H9 (cell line): ENCODE measurements around the gene HPD. TPM values are rescaled to one million over a fixed set of nuclear protein-coding genes. Genes with fewer than 3 reads are reported as not detected.

ENCODE experiments used
- DNase-seq: peaks from one replicate; pipeline ENCODE4 v3.0.0-alpha.2; 2017
- H2AFZ ChIP-seq: one replicate; pipeline ENCODE4 v1.6.1; 2013; ENCODE audit warnings: mild to moderate bottlenecking, low read length, control low read depth, moderate library complexity
- H2AK5ac ChIP-seq: 2 replicates; pipeline ENCODE4 v1.6.1; 2013; ENCODE audit warnings: low read length, control low read depth, mixed read lengths; ENCODE audit not compliant: insufficient read length
- H2BK120ac ChIP-seq: one replicate; pipeline ENCODE4 v1.6.1; 2013; ENCODE audit warnings: low read depth, mild to moderate bottlenecking, low read length, control low read depth, inconsistent platforms; ENCODE audit not compliant: poor library complexity, severe bottlenecking
- H2BK12ac ChIP-seq: 2 replicates; pipeline ENCODE4 v1.6.1; 2013; ENCODE audit warnings: low read length, control low read depth, mixed read lengths, low read depth; ENCODE audit not compliant: insufficient read length
- H2BK15ac ChIP-seq: 2 replicates; pipeline ENCODE4 v1.6.1; 2013; ENCODE audit warnings: low read depth, low read length, control low read depth
- H2BK20ac ChIP-seq: one replicate; pipeline ENCODE4 v1.6.1; 2013; ENCODE audit warnings: low read depth, mild to moderate bottlenecking, low read length, control low read depth, inconsistent platforms; ENCODE audit not compliant: poor library complexity, severe bottlenecking
- H2BK5ac ChIP-seq: 2 replicates; pipeline ENCODE4 v1.6.1; 2013; ENCODE audit warnings: low read length, control low read depth, mixed read lengths; ENCODE audit not compliant: insufficient read length
- H3K14ac ChIP-seq: 2 replicates; pipeline ENCODE4 v1.6.1; 2013; ENCODE audit warnings: low read length, control low read depth; ENCODE audit not compliant: insufficient read depth
- H3K18ac ChIP-seq: 2 replicates; pipeline ENCODE4 v1.6.1; 2013; ENCODE audit warnings: low read depth, mild to moderate bottlenecking, mixed read lengths, low read length, control low read depth; ENCODE audit not compliant: insufficient read length
- H3K23ac ChIP-seq: 2 replicates; pipeline ENCODE4 v1.6.1; 2013; ENCODE audit warnings: low read length, control low read depth, mixed read lengths, low read depth; ENCODE audit not compliant: insufficient read length
- H3K23me2 ChIP-seq: 2 replicates; pipeline ENCODE4 v1.6.1; 2013; ENCODE audit warnings: low read depth, mild to moderate bottlenecking, mixed read lengths, low read length, control low read depth; ENCODE audit not compliant: insufficient read length, poor library complexity, severe bottlenecking
- H3K27ac ChIP-seq: 2 replicates; pipeline ENCODE4 v1.5.1; 2013; ENCODE audit warnings: low read length, control low read depth, mixed read lengths, low read depth; ENCODE audit not compliant: insufficient read length
- H3K27me3 ChIP-seq: 2 replicates; pipeline ENCODE4 v1.6.1; 2013; ENCODE audit warnings: low read length, control low read depth, inconsistent platforms; ENCODE audit not compliant: insufficient read depth
- H3K4ac ChIP-seq: 2 replicates; pipeline ENCODE4 v1.6.1; 2013; ENCODE audit warnings: low read depth, mild to moderate bottlenecking, control low read depth, inconsistent platforms, low read length, moderate library complexity
- H3K4me1 ChIP-seq: 2 replicates; pipeline ENCODE4 v1.6.1; 2013; ENCODE audit warnings: low read length, control low read depth, inconsistent platforms; ENCODE audit not compliant: insufficient read depth
- H3K4me2 ChIP-seq: 2 replicates; pipeline ENCODE4 v1.6.1; 2013; ENCODE audit warnings: low read length, control low read depth, mixed read lengths; ENCODE audit not compliant: insufficient read length, insufficient read depth
- H3K56ac ChIP-seq: 2 replicates; pipeline ENCODE4 v1.6.1; 2013; ENCODE audit warnings: low read depth, mild to moderate bottlenecking, mixed read lengths, low read length, control low read depth; ENCODE audit not compliant: insufficient read length
- H3K79me1 ChIP-seq: 2 replicates; pipeline ENCODE4 v1.6.1; 2013; ENCODE audit warnings: low read depth, mild to moderate bottlenecking, moderate library complexity, low read length, control low read depth, inconsistent platforms; ENCODE audit not compliant: insufficient read depth, poor library complexity, severe bottlenecking
- H3K79me2 ChIP-seq: 2 replicates; pipeline ENCODE4 v1.6.1; 2013; ENCODE audit warnings: low read length, control low read depth, inconsistent platforms; ENCODE audit not compliant: insufficient read depth
- H3K9ac ChIP-seq: 2 replicates; pipeline ENCODE4 v1.6.1; 2013; ENCODE audit warnings: low read length, control low read depth, mixed read lengths; ENCODE audit not compliant: insufficient read length; ENCODE audit errors: extremely low read depth
- H3K9me3 ChIP-seq: one replicate; pipeline ENCODE4 v1.6.1; 2013; ENCODE audit warnings: low read depth, low read length, inconsistent platforms; ENCODE audit not compliant: control insufficient read depth
- H3T11ph ChIP-seq: one replicate; pipeline ENCODE4 v1.6.1; 2013; ENCODE audit warnings: mild to moderate bottlenecking, low read length, control low read depth, inconsistent platforms
- H4K20me1 ChIP-seq: one replicate; pipeline ENCODE4 v1.6.1; 2013; ENCODE audit not compliant: control insufficient read depth, insufficient read length, insufficient read depth
- H4K5ac ChIP-seq: 2 replicates; pipeline ENCODE4 v1.6.1; 2013; ENCODE audit warnings: low read depth, mild to moderate bottlenecking, mixed read lengths, low read length, control low read depth; ENCODE audit not compliant: insufficient read length
- H4K8ac ChIP-seq: replicated peaks from 2 replicates; pipeline ENCODE4 v1.6.1; 2013; ENCODE audit warnings: low read length, control low read depth, mixed read lengths, low read depth; ENCODE audit not compliant: insufficient read length
- H4K91ac ChIP-seq: 2 replicates; pipeline ENCODE4 v1.6.1; 2013; ENCODE audit warnings: low read depth, mild to moderate bottlenecking, moderate library complexity, mixed read lengths, low read length, control low read depth; ENCODE audit not compliant: insufficient read length
- H3K27ac Mint-ChIP-seq, 3 experiments: 2 replicates in 2 of 3; 3 replicates in 1 of 3; pipeline ENCODE4 v1.8.0; 2020 to 2021; ENCODE audit warnings: mixed read lengths in 3 of 3, mild to moderate bottlenecking in 1 of 3, moderate library complexity in 1 of 3
- H3K27me3 Mint-ChIP-seq: 2 replicates; pipeline ENCODE4 v1.8.0; 2021; ENCODE audit warnings: low read depth, mild to moderate bottlenecking, moderate library complexity, mixed read lengths
- H3K36me3 Mint-ChIP-seq, 3 experiments: 2 replicates in 2 of 3; 3 replicates in 1 of 3; pipeline ENCODE4 v1.8.0; 2020 to 2021; ENCODE audit warnings: low read depth in 3 of 3, mixed read lengths in 3 of 3; ENCODE audit not compliant: insufficient read depth in 1 of 3
- H3K4me1 Mint-ChIP-seq, 2 experiments: 2 replicates each; pipeline ENCODE4 v1.8.0; 2020; ENCODE audit warnings: mixed read lengths in 2 of 2
- H3K4me3 Mint-ChIP-seq, 2 experiments: 2 replicates in 1 of 2; 3 replicates in 1 of 2; pipeline ENCODE4 v1.8.0; 2020 to 2021; ENCODE audit warnings: mild to moderate bottlenecking in 2 of 2, mixed read lengths in 2 of 2, moderate library complexity in 1 of 2
- H3K9me3 Mint-ChIP-seq, 2 experiments: 2 replicates in 1 of 2; 3 replicates in 1 of 2; pipeline ENCODE4 v1.8.0; 2020; ENCODE audit warnings: mild to moderate bottlenecking in 2 of 2, mixed read lengths in 2 of 2, moderate library complexity in 1 of 2
- CTCF ChIP-seq: fragments of 200-600 bp; sonication (generic); conservative IDR thresholded peaks from 3 replicates; pipeline ENCODE4 v1.8.0; 2021; ENCODE audit warnings: antibody characterized with exemption, mild to moderate bottlenecking
- WGBS: extraction: QIAGEN DNeasy Blood & Tissue Kit; methylation state at CpG from one replicate; pipeline ENCODE4 v1.1.7; 2013; ENCODE audit warnings: missing lambda C conversion rate, low lambda C conversion rate, mixed read lengths; ENCODE audit not compliant: insufficient read length; ENCODE audit errors: extremely low coverage; 5-methylcytosine and 5-hydroxymethylcytosine counted together
- total RNA-seq: library from RNA; stranded (reverse); gene quantifications from 2 replicates; pipeline ENCODE4 v1.2.1, GENCODE V29; 2021

HPD gene
- total RNA-seq, 1 experiment from 2014 or later, result not detected

GRCh38 chr12:121830134-121830533 is 28.5 kb downstream of the HPD start:
- H3K36me3 Mint-ChIP-seq, result peaks cover 24 to 62% (median 58%) of the 10 kb centered on the region in 3 experiments; a peak in 6 of 7 replicates
- H3K27ac Mint-ChIP-seq, result no peak overlapping the region; a peak in 1 of 7 replicates
- H3K4me3 Mint-ChIP-seq, result no peak overlapping the region
- H4K8ac ChIP-seq, result no peak overlapping the region
- TF ChIP-seq CTCF, result no peak
- H4K20me1 ChIP-seq, result no peaks in the 10 kb centered on the region
- H2BK120ac ChIP-seq, result no peak overlapping the region
- H3K14ac ChIP-seq, result no peak overlapping the region
- H3K4me1 ChIP-seq, result no peaks in the 10 kb centered on the region
- H3K23ac ChIP-seq, result no peak overlapping the region
- no peaks in the 10 kb centered on the region for H3K79me1 ChIP-seq
- peak; percentile 25 for DNase-seq
- no peak overlapping the region for H3K56ac ChIP-seq
- no peak overlapping the region for H3K4ac ChIP-seq
- H3K27ac ChIP-seq, result no peak overlapping the region
- no peak overlapping the region for H3T11ph ChIP-seq
- no peaks in the 10 kb centered on the region for H3K9me3 ChIP-seq
- H3K27me3 Mint-ChIP-seq, result no peaks in the 10 kb centered on the region
- no peak overlapping the region for H2BK20ac ChIP-seq
- no peak overlapping the region for H2BK12ac ChIP-seq
- no peak overlapping the region for H3K18ac ChIP-seq
- no peak overlapping the region for H4K5ac ChIP-seq
- H3K9me3 Mint-ChIP-seq, result no peaks in the 10 kb centered on the region; a peak in 1 of 5 replicates
- no peak overlapping the region for H2AK5ac ChIP-seq
- no peaks in the 10 kb centered on the region for H3K27me3 ChIP-seq
- no peak overlapping the region for H2BK15ac ChIP-seq
- no peaks in the 10 kb centered on the region for H3K23me2 ChIP-seq
- no peak overlapping the region for H2AFZ ChIP-seq
- no peak overlapping the region for H2BK5ac ChIP-seq
- peaks cover 0 to 8% of the 10 kb centered on the region in 2 experiments; a peak in 1 of 4 replicates for H3K4me1 Mint-ChIP-seq
- H3K9ac ChIP-seq, result no peak overlapping the region
- H3K4me2 ChIP-seq, result no peak overlapping the region
- WGBS, result no CpG with 5 or more reads among the region's 23 CpGs
- H4K91ac ChIP-seq, result no peak overlapping the region
- H3K79me2 ChIP-seq, result no peaks in the 10 kb centered on the region
